GM10266 (cell line): ENCODE data around the gene GJA1.

Experiments
- DNase-seq: peaks from one replicate; pipeline ENCODE4 v3.0.0; 2012; ENCODE audit errors: extremely low spot score
- CTCF ChIP-seq: IDR thresholded peaks from 2 replicates; pipeline ENCODE4 v1.5.1; 2012; ENCODE audit warnings: mild to moderate bottlenecking, low read depth; ENCODE audit not compliant: control insufficient read depth, insufficient read depth; ENCODE audit errors: missing control alignments

GJA1 gene

GRCh38 chr6:121497970-121498375 lies 62.5 kb downstream of the GJA1 start:
- no peak for DNase-seq
- no peak for TF ChIP-seq CTCF

GRCh38 chr6:121498481-121499276 lies 63.2 kb downstream of the GJA1 start:
- DNase-seq, result no peak

More at GRCh38 chr6:121498481-121499276, 63.2 kb downstream of the GJA1 start:
- no peak for TF ChIP-seq CTCF
